WTC11 (cell line): ENCODE results near the gene TMEM150B.

ENCODE experiments used
- STAT6 ChIP-seq: sonication (generic); formaldehyde crosslinking; conservative IDR thresholded peaks from 2 replicates; pipeline ENCODE4 v1.8.1; 2023; ENCODE audit warnings: mild to moderate bottlenecking, low read depth, missing genetic modification reagents, moderate library complexity
- TF ChIP-seq, protein P1 (sequence below): fragments of 200-600 bp; IDR thresholded peaks from 2 replicates; pipeline ENCODE4 v1.8.0; 2022; ENCODE audit warnings: antibody characterized with exemption

- TF ChIP-seq, protein P1, sequence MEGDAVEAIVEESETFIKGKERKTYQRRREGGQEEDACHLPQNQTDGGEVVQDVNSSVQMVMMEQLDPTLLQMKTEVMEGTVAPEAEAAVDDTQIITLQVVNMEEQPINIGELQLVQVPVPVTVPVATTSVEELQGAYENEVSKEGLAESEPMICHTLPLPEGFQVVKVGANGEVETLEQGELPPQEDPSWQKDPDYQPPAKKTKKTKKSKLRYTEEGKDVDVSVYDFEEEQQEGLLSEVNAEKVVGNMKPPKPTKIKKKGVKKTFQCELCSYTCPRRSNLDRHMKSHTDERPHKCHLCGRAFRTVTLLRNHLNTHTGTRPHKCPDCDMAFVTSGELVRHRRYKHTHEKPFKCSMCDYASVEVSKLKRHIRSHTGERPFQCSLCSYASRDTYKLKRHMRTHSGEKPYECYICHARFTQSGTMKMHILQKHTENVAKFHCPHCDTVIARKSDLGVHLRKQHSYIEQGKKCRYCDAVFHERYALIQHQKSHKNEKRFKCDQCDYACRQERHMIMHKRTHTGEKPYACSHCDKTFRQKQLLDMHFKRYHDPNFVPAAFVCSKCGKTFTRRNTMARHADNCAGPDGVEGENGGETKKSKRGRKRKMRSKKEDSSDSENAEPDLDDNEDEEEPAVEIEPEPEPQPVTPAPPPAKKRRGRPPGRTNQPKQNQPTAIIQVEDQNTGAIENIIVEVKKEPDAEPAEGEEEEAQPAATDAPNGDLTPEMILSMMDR = no peak
- no peak for TF ChIP-seq STAT6 (CRISPR knock-in tag)
These were observed 15.6 kb upstream of the TMEM150B start for GRCh38 chr19:55340784-55341147.
